HT-29 (cell line): ENCODE measurements around the gene B4GALT7. TPM values are rescaled to one million over a fixed set of nuclear protein-coding genes. Genes with fewer than 3 reads are reported as not detected.

ENCODE experiments used
- DNase-seq: peaks from one replicate; pipeline ENCODE4 v3.0.0-alpha.2; 2015; ENCODE audit warnings: low spot score
- total RNA-seq: library from RNA; depleted of rRNA; stranded (reverse); fragments of >200 nt; shearing (Covaris generic); gene quantifications from 2 replicates; pipeline ENCODE4 v1.2.3, GENCODE V29; 2014

Gene B4GALT7
- total RNA-seq, 1 experiment from 2014 or later, result 31.8 TPM

DNA sequence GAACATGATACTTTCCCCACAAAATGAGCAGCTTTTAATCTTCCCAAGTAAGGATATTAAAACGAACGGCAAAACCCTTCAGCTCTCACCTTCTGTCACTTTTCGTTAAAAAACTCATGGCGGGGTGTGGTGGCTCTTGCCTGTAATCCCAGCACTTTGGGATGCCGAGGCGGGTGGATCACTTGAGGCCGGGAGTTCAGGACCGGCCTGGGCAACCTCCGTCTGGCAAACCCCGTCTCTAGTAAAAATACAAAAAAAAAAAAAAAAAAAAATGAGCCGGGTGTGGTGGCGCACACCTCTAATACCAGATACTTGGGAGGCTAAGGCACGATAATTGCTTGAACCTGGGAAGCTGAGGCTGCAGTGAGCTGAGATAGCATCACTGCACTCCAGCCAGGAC lies 7.0 kb upstream of the B4GALT7 start:
- no peak for DNase-seq

- no peak for DNase-seq
Measured at GRCh38 chr5:177593511-177593910, 6.4 kb upstream of the B4GALT7 start.

DNA sequence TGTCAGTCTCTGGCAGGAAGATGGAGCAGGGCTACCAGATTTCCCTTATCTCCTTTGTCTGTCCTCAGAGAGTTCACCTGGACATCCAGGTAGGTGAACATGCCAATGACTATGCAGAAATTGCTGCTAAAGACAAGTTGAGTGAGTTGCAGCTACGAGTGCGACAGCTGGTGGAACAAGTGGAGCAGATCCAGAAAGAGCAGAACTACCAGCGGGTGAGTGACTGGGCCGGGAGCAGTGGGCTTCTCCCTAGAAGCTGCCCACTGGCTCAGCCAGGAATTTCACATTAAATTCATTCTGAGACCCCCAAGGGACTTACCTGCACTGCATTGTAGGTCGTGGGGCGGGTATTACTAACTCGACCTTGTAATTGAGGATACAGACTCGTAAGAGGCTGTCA lies 5.9 kb upstream of the B4GALT7 start:
- DNase-seq, result no peak

DNA sequence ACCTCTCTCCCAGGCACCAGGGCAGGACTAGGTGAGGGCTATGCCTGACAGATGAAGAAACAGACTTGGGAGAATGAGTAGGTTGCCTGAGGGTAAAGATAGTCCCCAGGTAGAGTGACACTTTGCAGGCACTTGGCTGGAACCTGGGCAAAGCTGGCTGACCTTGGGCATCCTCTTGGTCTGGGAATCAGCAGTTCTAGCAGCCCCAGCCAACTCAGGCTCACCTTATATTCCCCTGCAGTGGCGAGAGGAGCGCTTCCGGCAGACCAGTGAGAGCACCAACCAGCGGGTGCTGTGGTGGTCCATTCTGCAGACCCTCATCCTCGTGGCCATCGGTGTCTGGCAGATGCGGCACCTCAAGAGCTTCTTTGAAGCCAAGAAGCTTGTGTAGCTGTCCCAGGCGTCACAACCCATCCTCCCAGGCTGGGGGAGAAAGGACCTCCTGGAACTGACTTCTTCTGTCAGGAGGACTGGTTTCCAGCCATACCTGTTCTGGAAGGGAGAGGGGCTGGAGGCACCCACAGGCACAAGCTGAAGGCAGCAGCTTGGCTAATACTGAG lies 4.8 kb upstream of the B4GALT7 start:
- DNase-seq, result no peak

GRCh38 chr5:177595991-177596774 lies 3.7 kb upstream of the B4GALT7 start:
- DNase-seq, result no peak

- no peak for DNase-seq
Measured at GRCh38 chr5:177596775-177597238, 3.1 kb upstream of the B4GALT7 start.

GRCh38 chr5:177598477-177598876 lies 1.5 kb upstream of the B4GALT7 start:
- DNase-seq, result no peak

GRCh38 chr5:177600508-177601018 lies 631 bp downstream of the B4GALT7 start:
- no peak for DNase-seq

- no peak for DNase-seq
Measured at GRCh38 chr5:177601126-177601525, 1.2 kb downstream of the B4GALT7 start.

DNA sequence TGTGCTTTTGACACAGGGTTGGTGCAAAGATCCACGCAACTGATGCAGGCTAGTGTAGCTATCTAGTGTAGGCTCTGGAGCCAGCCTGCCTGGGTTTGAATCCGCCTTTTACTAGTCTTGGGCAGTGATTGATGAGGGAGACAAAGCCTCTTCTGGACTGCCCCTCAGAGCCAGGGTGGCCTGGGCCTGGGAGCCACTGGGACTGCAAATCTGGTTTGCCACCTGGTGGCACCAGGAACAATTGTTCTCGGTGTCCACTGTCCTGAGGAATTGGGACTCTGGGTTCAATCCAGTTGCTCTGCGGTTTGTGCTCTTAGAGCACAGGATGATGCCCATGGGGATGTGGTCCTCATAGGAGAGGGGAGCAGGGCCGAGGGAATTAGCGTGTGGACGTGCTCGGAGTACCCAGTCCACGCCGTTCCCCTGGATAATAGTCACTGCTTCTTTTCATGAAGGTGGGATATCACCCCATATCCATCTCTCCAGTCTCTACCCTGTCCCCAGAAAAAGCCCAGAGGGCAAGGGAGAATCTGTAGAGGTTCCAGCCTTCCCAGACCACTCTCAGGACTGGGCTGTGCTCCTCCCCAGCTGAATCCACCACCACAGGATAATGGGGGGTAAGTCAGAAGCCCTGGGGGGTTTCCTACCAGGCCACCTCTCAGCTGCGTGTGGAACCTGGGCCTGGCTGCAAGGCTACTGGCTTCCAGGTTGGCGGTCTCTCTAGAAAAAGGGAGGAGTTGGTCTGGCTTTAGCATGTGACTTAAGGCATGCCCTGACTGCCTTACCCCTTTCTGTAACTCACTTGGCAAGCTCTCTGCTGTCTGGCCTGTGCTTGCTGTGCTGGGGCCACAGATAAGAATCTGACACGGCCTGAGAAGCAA lies 1.9 kb downstream of the B4GALT7 start:
- peak; percentile 39 for DNase-seq

DNA sequence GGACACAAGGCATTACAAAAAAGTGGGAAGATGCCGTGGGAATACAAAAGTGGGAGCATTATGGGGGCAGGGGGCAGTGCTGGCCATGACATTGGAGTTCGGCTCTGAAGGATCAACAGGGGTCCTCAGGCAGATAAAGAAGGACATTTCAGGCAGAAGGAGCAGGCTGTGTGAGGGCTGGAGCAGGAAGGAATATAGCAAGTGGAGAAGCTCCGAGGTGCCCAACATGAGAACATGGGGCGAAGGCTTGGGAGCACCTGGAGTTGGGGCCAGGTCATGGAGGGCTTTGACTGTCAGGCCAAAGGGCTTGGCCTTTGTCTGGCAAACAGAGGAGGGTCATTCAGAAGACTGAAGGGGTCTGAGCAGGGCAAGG lies 2.5 kb downstream of the B4GALT7 start:
- no peak for DNase-seq

GRCh38 chr5:177603631-177604030 lies 3.7 kb downstream of the B4GALT7 start:
- DNase-seq, result no peak

GRCh38 chr5:177604116-177604521 lies 4.2 kb downstream of the B4GALT7 start:
- no peak for DNase-seq

DNA sequence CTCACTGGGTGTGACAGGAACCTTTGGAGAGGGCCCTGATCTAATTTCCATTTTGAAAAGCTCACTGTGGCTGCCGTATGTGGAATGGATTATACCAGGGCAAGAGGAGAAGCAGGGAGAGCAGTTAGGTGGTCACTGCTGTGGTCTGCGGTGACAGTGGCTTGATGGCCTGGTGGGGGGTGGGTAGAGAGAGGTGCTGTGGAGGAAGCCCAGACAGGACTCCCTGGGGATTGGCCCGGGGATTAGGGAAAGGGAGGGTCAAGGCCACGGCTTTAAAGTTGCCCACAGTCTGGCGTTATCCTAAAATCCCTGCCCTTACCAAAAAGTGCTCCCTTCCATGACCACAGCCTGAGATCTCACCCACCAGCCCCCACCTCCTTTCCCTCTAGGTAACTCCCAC lies 4.7 kb downstream of the B4GALT7 start:
- no peak for DNase-seq

DNA sequence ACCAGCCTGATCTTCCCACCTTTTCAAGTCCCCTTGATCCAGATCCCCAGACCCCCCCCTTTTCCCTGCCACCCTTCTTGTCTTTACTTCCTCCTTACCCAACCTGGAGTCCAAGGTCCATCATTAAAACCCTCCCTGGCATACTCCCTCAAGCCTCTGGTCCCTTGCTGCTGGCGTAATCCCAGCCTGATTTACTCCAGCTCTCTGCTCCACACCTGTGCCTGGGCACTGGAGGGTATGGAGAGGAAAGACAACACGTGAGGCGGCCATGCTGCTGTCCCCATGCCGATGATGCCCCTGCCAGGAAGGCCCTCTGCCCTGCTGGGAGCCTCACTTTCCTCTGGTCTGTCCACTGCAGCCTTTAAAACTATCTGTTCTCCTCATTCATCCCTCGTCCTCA lies 5.1 kb downstream of the B4GALT7 start:
- DNase-seq, result peak; percentile 53

DNA sequence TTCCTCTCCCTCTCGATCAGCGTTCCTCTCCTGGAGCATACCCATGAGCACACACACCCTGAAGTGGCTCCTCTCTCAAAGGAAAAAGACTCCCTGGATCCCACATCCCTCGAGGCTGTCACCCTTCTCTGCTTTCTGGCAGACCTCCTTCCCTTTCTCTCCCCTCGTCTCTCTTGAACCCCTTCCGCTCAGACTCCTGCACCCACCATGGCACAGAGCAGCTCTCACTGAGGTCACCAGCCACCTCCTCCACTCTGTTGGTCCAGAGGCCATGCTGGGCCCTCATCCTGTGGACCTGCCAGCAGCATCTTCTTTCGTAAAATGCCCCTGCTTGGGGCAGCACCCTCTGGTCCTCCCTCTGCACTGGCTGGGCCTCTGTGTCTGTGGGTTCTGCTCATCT lies 5.7 kb downstream of the B4GALT7 start:
- DNase-seq, result no peak

- no peak for DNase-seq
Measured at GRCh38 chr5:177606071-177607051, 6.4 kb downstream of the B4GALT7 start.

- DNase-seq, result no peak
Measured at GRCh38 chr5:177607115-177607451, 7.2 kb downstream of the B4GALT7 start.

GRCh38 chr5:177607452-177608192 lies 7.7 kb downstream of the B4GALT7 start:
- DNase-seq, result peak; percentile 87
